Ovary (tissue), 9 donors: Measurements from ENCODE around the gene ACTG1. TPM values are rescaled to one million over a fixed set of nuclear protein-coding genes. Genes with fewer than 3 reads are reported as not detected.

ENCODE experiments used
- DNase-seq, 5 donors: peaks; one replicate each; pipeline ENCODE4 v3.0.0-alpha.2; 2019 to 2020
- H3K27ac ChIP-seq, 2 donors: fragments of 200-600 bp; one replicate each; pipeline versions ENCODE4 v1.5.1 to v1.8.0; 2019 to 2022
- H3K27me3 ChIP-seq: fragments of 200-600 bp; one replicate; pipeline ENCODE4 v1.8.0; 2022
- H3K36me3 ChIP-seq: fragments of 200-600 bp; sonication (generic); one replicate; pipeline ENCODE4 v1.5.1; 2019
- H3K4me1 ChIP-seq: one replicate; pipeline ENCODE4 v1.8.1; 2013; ENCODE audit warnings: mild to moderate bottlenecking, moderate library complexity; ENCODE audit not compliant: insufficient read depth
- H3K4me3 ChIP-seq: fragments of 200-600 bp; sonication (generic); one replicate; pipeline ENCODE4 v1.5.1; 2017
- H3K9me3 ChIP-seq, 2 donors: fragments of 200-600 bp in 1 of 2; sonication (generic) in 1 of 2; one replicate each; pipeline versions ENCODE4 v1.5.1 to v1.8.1; 2013 to 2019; ENCODE audit warnings: mild to moderate bottlenecking in 1 of 2, moderate library complexity in 1 of 2
- CTCF ChIP-seq, 3 donors: fragments of 450-650 bp in 2 of 3; fragments of 200-600 bp in 1 of 3; IDR thresholded peaks; one replicate each; pipeline versions ENCODE4 v1.5.1 to v1.8.0; 2016 to 2022; ENCODE audit warnings: antibody characterized with exemption in 3 of 3, mild to moderate bottlenecking in 1 of 3
- EP300 ChIP-seq: sonication (generic); formaldehyde crosslinking; IDR thresholded peaks from one replicate; pipeline ENCODE4 v1.6.1; 2017; ENCODE audit warnings: antibody characterized with exemption
- POLR2A ChIP-seq: fragments of 450-650 bp; IDR thresholded peaks from one replicate; pipeline ENCODE4 v1.6.1; 2017; ENCODE audit warnings: antibody characterized with exemption, mild to moderate bottlenecking, moderate library complexity
- WGBS, 3 donors: extraction: QIAGEN DNeasy Blood & Tissue Kit in 1 of 3; methylation state at CpG; one replicate each; pipeline versions ENCODE4 v1.1.5 to v1.1.7; 2013 to 2017; 5-methylcytosine and 5-hydroxymethylcytosine counted together
- intact Hi-C, 4 donors: fragments of 100-400 bp; cut with DNase I; formaldehyde crosslinking; loops; one replicate each; pipeline versions ENCODE4 v1.11.0 to v1.15.1; 2022 to 2023
- polyA plus RNA-seq, 2 donors: library from polyadenylated mRNA; stranded (reverse); fragments of 200-250 nt in 1 of 2; fragments of 350-450 nt in 1 of 2; fragmentation: Illumina TruSeq in 1 of 2; extraction: RNeasy Lipid Tissue Mini Kit (QIAGEN cat#74804) in 1 of 2; gene quantifications; one replicate each; pipeline ENCODE4 v1.2.3, GENCODE V29; 2013 to 2014
- total RNA-seq, 7 donors: library from RNA; depleted of rRNA in 2 of 7; stranded (reverse); fragments of >200 nt in 2 of 7; fragmentation: NEBNext Ultra II Directional in 3 of 7; extraction: Animal tissue kit (Norgen Biotek cat#: 25700) in 3 of 7; gene quantifications; one replicate each; pipeline versions ENCODE4 v1.1.0 to v1.2.4, GENCODE V29; 2016 to 2023
- donor health status: DM: no; HTN: no; CAD: no; lungs with moderate emphysema.
- donor health status: DM: no; HTN: no; CAD: no.
- donor health status: Bipolar disorder and iron deficiency.
- donor health status: DM: yes; HTN: yes; CAD: no.
- donor health status: DM: no; HTN: no; CAD: no.
- donor health status: DM: yes; HTN: yes; CAD: no.

Gene ACTG1
- total and polyA plus RNA-seq, 9 donors = 1,825 to 5,681 (median 3,955) TPM

- 56 to 66% (median 62%) methylated on average over 26 of the region's 26 CpGs for WGBS, 3 donors
- Histone ChIP-seq H3K4me3 (no peak overlapping the region), H3K9me3 (no peaks in the 10 kb centered on the region), H3K27me3 (peaks cover 3% of the 10 kb centered on the region), H3K4me1 (peaks cover 9% of the 10 kb centered on the region), H3K27ac (no peak overlapping the region), H3K36me3 (no peaks in the 10 kb centered on the region)
- peak in 2 of 5 donors; percentile 14 to 28 for DNase-seq
- intact Hi-C loops = loop anchor here in 2 of 4 donors (10.0 kb wide), 1 partner anchor 72 kb away; no protein-coding TSS in a partner anchor
- TF ChIP-seq CTCF (IDR thresholded peaks at IDR 0.05) (no peak), EP300 (no peak), POLR2A (no peak)
Observed at GRCh38 chr17:81522491-81523401, 10.1 kb upstream of the ACTG1 start.

GRCh38 chr17:81520021-81520901, 7.7 kb upstream of the ACTG1 start:
- H3K4me3 ChIP-seq = no peak overlapping the region
- no peak overlapping the region for H3K27ac ChIP-seq
- WGBS, 3 donors = 71 to 78% (median 75%) methylated on average over 13 to 14 of the region's 14 CpGs
- intact Hi-C loops = loop anchor here in 2 of 4 donors (10.0 kb wide), 1 partner anchor 75 kb away; no protein-coding TSS in a partner anchor
- DNase-seq = no peak
- no peak for TF ChIP-seq POLR2A
- TF ChIP-seq EP300 = no peak
- no peak for TF ChIP-seq CTCF (IDR thresholded peaks at IDR 0.05)
- no peaks in the 10 kb centered on the region for H3K27me3 ChIP-seq
- no peaks in the 10 kb centered on the region for H3K36me3 ChIP-seq
- no peaks in the 10 kb centered on the region for H3K9me3 ChIP-seq
- H3K4me1 ChIP-seq = peaks cover 18% of the 10 kb centered on the region

- peaks cover 18% of the 10 kb centered on the region for H3K4me1 ChIP-seq
- no peaks in the 10 kb centered on the region for H3K27me3 ChIP-seq
- intact Hi-C loops = loop anchor here in 2 of 4 donors (10.0 kb wide), 1 partner anchor 75 kb away; no protein-coding TSS in a partner anchor
- DNase-seq = peak in 1 of 5 donors; percentile 49
- no peak overlapping the region for H3K27ac ChIP-seq
- TF ChIP-seq EP300 = no peak
- peak in 2 of 3 donors; percentile 50 to 60 for TF ChIP-seq CTCF (IDR thresholded peaks at IDR 0.05)
- WGBS, 3 donors = 6 to 17% (median 11%) methylated on average over 28 to 61 of the region's 61 CpGs
- no peaks in the 10 kb centered on the region for H3K9me3 ChIP-seq
- no peaks in the 10 kb centered on the region for H3K36me3 ChIP-seq
- H3K4me3 ChIP-seq = peak overlapping the region; percentile 47
Observed at GRCh38 chr17:81519284-81520020, 6.9 kb upstream of the ACTG1 start.
